ENCODE data around the gene EID3.

DNA sequence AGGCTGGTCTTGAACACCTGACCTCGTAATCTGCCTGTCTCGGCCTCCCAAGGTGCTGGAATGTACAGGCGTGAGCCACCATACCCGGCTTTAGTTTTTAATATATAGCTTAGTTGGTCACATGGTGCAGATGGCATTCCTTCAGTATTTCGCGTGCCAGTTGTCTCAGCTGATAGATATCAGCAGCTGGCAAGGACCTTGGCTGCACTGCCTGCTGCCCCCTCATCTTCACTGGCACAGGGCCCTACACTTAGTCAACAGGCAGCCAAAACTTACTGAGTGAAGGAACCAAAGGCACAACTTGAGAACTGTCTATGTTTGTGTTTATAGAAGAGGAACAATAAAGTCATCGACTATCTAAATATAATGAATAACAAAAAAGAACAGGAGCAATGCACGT, 31.0 kb downstream of the EID3 start:
- TF ChIP-seq CTCF (IDR thresholded peaks at IDR 0.05 in 2 of 3, conservative IDR thresholded peaks at IDR 0.05 in 1 of 3; ENCODE audit: borderline replicate concordance in 1 of 3, insufficient read depth in 1 of 3, low read depth in 2 of 3, low read length in 2 of 3) (no peak), POLR2AphosphoS5 (IDR thresholded peaks at IDR 0.05; ENCODE audit: low read depth, low read length) (no peak), EZH2phosphoT487 (IDR thresholded peaks at IDR 0.05; ENCODE audit: borderline replicate concordance) (no peak), EZH2 (IDR thresholded peaks at IDR 0.05) (no peak)
